GM10266 (cell line): ENCODE measurements around the gene MARS1.

ENCODE experiments used
- DNase-seq: peaks from one replicate; pipeline ENCODE4 v3.0.0; 2012; ENCODE audit errors: extremely low spot score
- CTCF ChIP-seq: IDR thresholded peaks from 2 replicates; pipeline ENCODE4 v1.5.1; 2012; ENCODE audit warnings: mild to moderate bottlenecking, low read depth; ENCODE audit not compliant: control insufficient read depth, insufficient read depth; ENCODE audit errors: missing control alignments

The MARS1 gene

GRCh38 chr12:57474862-57475261 lies 13.0 kb upstream of the MARS1 start:
- no peak for TF ChIP-seq CTCF
- no peak for DNase-seq

- TF ChIP-seq CTCF, result no peak
- DNase-seq, result no peak
Measured at GRCh38 chr12:57475271-57476161, 12.4 kb upstream of the MARS1 start.

GRCh38 chr12:57476162-57476992 lies 11.5 kb upstream of the MARS1 start:
- peak; percentile 83 for DNase-seq
- TF ChIP-seq CTCF, result peak; percentile 72

GRCh38 chr12:57476993-57477709 lies 10.7 kb upstream of the MARS1 start:
- DNase-seq, result no peak
- no peak for TF ChIP-seq CTCF

- TF ChIP-seq CTCF, result no peak
- peak; percentile 73 for DNase-seq
Measured at GRCh38 chr12:57477710-57478681, 9.9 kb upstream of the MARS1 start.

GRCh38 chr12:57479043-57479375 lies 8.9 kb upstream of the MARS1 start:
- no peak for TF ChIP-seq CTCF
- no peak for DNase-seq
